SK-N-MC (cell line): Measurements from ENCODE around the gene WNT7A.
A peak's percentile ranks its signal among the peaks of the same experiment; 100 is the strongest.
"Not testable (repeated sequence)": the region's sequence is repeated elsewhere in the genome, so short reads cannot be mapped to it uniquely, and the experiment has no call there.

Experiments
- DNase-seq: peaks from one replicate; pipeline ENCODE4 v3.0.0-alpha.2; 2011; ENCODE audit warnings: low read depth, low spot score
- H3K27ac ChIP-seq: fragments of 200-600 bp; sonication (generic); 2 replicates; pipeline ENCODE4 v1.5.1; 2016; ENCODE audit warnings: mixed run types
- H3K36me3 ChIP-seq: fragments of 200-600 bp; sonication (generic); 2 replicates; pipeline ENCODE4 v1.6.1; 2017; ENCODE audit warnings: antibody characterized with exemption, low read length, mixed read lengths; ENCODE audit not compliant: insufficient read depth
- H3K4me3 ChIP-seq: fragments of 200-600 bp; sonication (generic); 2 replicates; pipeline ENCODE4 v1.5.1; 2016
- H3K9ac ChIP-seq: fragments of 200-600 bp; sonication (generic); 2 replicates; pipeline ENCODE4 v1.8.0; 2017; ENCODE audit warnings: mixed run types, mixed read lengths; ENCODE audit not compliant: insufficient read length
- H3K9me3 ChIP-seq: fragments of 200-600 bp; sonication (generic); 2 replicates; pipeline ENCODE4 v1.6.1; 2017; ENCODE audit warnings: low read depth, mild to moderate bottlenecking, antibody characterized with exemption, low read length, moderate library complexity, mixed read lengths
- EZH2 ChIP-seq: fragments of 200-600 bp; sonication (generic); IDR thresholded peaks from one replicate; pipeline ENCODE4 v1.6.1; 2017; ENCODE audit warnings: antibody characterized with exemption
- FOXP2 ChIP-seq: optimal IDR thresholded peaks from 2 replicates; pipeline ENCODE3; 2011; ENCODE audit warnings: mild to moderate bottlenecking, moderate library complexity; ENCODE audit not compliant: insufficient read depth; ENCODE audit errors: extremely low read length, control extremely low read depth
- POLR2AphosphoS5 ChIP-seq: IDR thresholded peaks from 2 replicates; pipeline ENCODE4 v1.6.1; 2012; ENCODE audit warnings: mild to moderate bottlenecking, low read depth, low read length, borderline replicate concordance

The WNT7A gene

DNA sequence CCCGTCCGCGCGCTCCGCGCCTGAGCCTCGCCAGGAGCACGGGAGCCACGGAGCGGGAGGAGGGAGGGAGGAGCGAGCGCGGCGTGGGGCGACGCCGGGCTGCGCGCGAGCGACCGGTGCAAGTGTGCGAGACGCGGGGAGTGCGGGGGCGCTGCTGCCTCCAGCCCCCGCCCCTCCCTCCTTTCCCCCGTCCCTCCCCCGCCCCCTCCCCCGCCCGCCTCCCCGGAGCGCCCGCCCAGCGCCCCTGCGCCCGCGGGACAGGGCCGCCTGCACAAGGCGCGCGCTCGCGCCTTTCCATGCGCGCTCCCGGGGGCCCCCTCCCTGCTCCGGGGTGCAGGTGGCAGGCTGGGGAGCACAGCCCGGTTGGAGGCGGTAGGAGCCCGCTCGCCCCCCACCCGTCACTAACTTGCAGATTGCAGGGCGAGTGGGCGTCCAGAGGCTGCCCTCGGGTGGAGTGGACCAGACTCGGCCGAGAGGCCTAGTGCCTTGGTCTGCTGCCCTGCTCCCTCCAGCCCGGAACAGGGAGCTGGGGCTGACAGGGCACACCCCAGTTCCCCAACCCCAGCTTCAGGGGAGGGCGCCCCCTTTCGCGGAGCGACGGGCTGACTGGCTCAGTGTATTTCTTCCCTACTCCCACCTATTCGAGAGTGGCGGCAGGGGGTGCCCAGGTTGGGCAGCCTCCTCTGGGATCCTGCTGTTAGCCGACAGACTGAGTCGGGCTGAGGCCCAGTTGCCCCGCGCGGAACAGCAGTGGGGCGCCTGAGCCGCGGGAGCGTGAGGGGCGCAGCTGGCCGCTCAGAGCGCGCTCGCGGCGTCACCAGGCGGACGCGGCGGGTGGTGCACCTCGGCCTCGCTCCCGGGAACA, at the start of gene WNT7A:
WNT7A (minus strand) TSS at position 126 of the 865 bp plus-strand sequence. CDS start 255 bp downstream, outside the sequence.
- no peak for DNase-seq
- Histone ChIP-seq H3K9me3 (no peaks in the 10 kb centered on the region), H3K4me3 (no peak within 1 kb of the TSS), H3K9ac (no peak within 1 kb of the TSS), H3K36me3 (no peaks in the 10 kb centered on the region), H3K27ac (no peak within 1 kb of the TSS)
- TF ChIP-seq FOXP2 (no peak), POLR2AphosphoS5 (no peak), EZH2 (no peak)

DNA sequence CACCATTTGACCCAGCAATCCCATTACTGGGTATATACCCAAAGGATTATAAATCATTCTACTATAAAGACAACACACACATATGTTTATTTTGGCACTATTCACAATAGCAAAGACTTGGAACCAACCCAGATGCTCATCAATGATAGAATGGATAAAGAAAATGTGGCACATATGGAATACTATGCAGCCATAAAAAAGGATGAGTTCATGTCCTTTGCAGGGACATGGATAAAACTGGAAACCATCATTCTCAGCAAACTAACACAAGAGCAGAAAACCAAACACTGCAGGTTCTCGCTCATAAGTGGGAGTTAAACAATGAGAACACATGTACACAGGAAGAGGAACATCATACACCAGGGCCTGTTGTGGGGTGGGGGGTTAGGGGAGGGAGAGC, 48.9 kb upstream of the WNT7A start:
- H3K36me3 ChIP-seq, H3K4me3 ChIP-seq, H3K27ac ChIP-seq, H3K9ac ChIP-seq, H3K9me3 ChIP-seq, DNase-seq: not testable (repeated sequence)

DNA sequence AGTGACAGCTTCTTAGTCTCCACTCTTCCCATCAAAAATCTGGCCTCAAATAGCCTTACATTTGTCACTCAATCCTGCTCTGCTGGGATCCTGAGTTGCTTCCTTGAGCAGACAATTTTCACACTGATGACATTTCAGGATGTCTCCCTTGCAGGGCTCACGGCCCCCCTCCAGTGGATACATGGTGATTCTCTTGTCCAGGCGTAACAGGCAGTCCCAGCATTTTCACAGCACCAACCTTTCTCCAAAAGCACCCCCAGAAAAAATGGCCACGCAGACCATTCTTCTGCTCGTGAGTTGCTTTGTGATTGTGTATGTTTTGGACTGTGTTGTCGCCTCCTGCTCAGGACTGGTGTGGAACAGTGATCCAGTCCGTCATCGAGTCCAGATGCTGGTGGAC, 47.4 kb upstream of the WNT7A start:
- H3K27ac ChIP-seq, result no peak overlapping the region
- no peak for TF ChIP-seq POLR2AphosphoS5
- no peak for TF ChIP-seq EZH2
- TF ChIP-seq FOXP2, result no peak
- no peak for DNase-seq
- no peaks in the 10 kb centered on the region for H3K9me3 ChIP-seq
- H3K9ac ChIP-seq, result no peak overlapping the region
- no peaks in the 10 kb centered on the region for H3K36me3 ChIP-seq
- no peak overlapping the region for H3K4me3 ChIP-seq

DNA sequence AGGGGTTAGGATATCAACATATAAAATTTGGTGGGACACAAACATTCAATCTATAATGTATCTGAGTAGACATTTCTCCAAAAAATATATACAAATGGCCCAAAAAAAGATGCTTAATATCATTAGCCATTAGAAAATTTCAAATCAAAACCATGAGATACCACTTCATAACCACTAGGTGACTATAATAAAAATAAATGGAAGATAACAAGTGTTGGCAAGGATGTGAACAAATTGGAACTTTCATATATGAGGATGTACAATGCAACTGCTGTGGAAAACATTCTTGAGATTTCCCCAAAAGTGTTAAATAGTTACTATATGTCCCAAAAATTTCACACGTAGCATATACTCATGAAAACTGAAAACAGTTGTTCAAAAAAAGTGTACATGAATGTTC, 36.5 kb upstream of the WNT7A start:
- no peak for DNase-seq
- no peaks in the 10 kb centered on the region for H3K9me3 ChIP-seq
- H3K9ac ChIP-seq, result no peak overlapping the region
- TF ChIP-seq FOXP2, result no peak
- no peak for TF ChIP-seq EZH2
- no peak for TF ChIP-seq POLR2AphosphoS5
- H3K4me3 ChIP-seq, result no peak overlapping the region
- no peaks in the 10 kb centered on the region for H3K36me3 ChIP-seq
- H3K27ac ChIP-seq, result no peak overlapping the region

DNA sequence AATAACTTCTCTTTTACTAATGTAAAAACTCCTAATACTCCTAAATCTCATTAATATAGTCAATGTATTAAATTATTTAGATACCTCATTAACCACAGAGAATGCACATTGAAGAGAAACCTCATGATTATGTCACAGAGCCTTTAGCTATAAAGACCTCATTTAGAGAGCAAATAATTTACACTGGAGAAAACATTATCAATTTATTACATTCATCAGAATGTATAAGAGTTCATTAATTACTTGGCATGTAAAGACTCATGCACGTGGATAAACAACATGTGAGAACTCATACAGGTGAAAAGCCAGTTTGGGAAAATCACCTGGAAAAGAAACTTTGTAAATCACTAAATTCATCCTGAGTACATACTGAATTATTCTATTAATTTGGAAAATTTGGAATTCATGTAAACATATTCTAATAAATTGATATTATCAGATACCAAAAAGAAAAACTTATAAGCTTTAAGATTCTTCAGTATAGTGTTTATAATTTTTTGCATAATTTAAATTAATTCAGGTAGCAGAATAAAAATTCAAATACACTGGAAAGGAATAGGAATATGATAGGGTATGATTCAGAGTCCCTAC, 22.9 kb upstream of the WNT7A start:
- no peaks in the 10 kb centered on the region for H3K36me3 ChIP-seq
- TF ChIP-seq EZH2, result no peak
- no peak for TF ChIP-seq POLR2AphosphoS5
- no peak for TF ChIP-seq FOXP2
- H3K9me3 ChIP-seq, result no peaks in the 10 kb centered on the region
- DNase-seq, result no peak
- H3K4me3 ChIP-seq, result no peak overlapping the region
- no peak overlapping the region for H3K9ac ChIP-seq
- no peak overlapping the region for H3K27ac ChIP-seq

DNA sequence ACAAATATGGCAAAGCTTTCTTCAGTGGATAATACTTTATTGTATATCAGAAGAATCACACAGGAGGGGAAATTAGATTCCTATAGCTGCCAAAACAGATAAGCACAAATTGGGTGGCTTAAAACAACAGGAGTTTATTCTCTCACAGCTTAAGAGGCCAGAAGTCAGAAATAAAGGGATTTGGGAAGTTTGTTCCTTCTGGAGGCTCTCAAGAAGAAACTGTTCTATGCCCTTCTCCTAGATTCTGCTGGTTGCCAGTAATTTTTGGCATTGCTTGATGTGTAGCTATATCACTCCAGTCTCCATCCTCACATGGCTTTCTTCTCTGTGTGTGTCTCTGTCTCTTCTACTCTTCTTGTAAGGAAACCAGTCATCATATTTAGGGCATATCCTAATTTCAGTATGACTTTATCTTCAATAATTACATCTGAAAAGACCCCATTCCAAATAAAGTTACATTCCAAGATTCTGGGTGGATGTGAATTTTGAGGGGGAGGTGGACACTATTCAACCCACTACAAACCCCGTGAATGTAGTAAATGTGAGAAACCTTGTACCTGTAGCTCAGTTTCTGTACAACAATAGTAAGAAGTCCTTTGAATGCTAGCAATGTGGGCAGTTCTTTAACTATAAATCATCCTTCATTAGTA, 22.2 kb upstream of the WNT7A start:
- H3K9ac ChIP-seq, result no peak overlapping the region
- TF ChIP-seq POLR2AphosphoS5 (no peak), FOXP2 (no peak), EZH2 (no peak)
- no peaks in the 10 kb centered on the region for H3K36me3 ChIP-seq
- no peaks in the 10 kb centered on the region for H3K9me3 ChIP-seq
- H3K4me3 ChIP-seq, result no peak overlapping the region
- no peak overlapping the region for H3K27ac ChIP-seq
- no peak for DNase-seq

DNA sequence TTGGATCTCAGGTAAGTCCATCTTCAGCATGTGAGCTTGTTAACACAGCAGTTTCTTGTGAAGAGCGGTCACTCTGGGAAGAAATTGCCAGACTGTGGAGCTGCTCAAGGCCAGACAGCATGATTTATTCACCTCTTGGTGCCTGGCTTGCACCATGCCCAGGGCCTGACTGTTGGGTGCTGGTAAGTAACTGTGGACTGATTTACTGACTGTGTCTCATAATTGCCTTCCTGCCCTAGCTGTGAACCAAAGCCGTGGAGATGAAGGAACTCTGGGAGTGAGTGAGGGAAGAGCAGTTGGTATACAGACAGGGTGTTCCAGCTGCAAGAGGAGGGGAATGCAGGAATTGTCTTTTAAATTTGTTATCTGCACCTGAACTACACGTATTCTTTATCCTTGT, 18.5 kb upstream of the WNT7A start:
- H3K27ac ChIP-seq, result no peak overlapping the region
- H3K4me3 ChIP-seq, result no peak overlapping the region
- TF ChIP-seq POLR2AphosphoS5 (no peak), EZH2 (no peak), FOXP2 (no peak)
- no peaks in the 10 kb centered on the region for H3K36me3 ChIP-seq
- no peak for DNase-seq
- H3K9me3 ChIP-seq, result no peaks in the 10 kb centered on the region
- no peak overlapping the region for H3K9ac ChIP-seq

DNA sequence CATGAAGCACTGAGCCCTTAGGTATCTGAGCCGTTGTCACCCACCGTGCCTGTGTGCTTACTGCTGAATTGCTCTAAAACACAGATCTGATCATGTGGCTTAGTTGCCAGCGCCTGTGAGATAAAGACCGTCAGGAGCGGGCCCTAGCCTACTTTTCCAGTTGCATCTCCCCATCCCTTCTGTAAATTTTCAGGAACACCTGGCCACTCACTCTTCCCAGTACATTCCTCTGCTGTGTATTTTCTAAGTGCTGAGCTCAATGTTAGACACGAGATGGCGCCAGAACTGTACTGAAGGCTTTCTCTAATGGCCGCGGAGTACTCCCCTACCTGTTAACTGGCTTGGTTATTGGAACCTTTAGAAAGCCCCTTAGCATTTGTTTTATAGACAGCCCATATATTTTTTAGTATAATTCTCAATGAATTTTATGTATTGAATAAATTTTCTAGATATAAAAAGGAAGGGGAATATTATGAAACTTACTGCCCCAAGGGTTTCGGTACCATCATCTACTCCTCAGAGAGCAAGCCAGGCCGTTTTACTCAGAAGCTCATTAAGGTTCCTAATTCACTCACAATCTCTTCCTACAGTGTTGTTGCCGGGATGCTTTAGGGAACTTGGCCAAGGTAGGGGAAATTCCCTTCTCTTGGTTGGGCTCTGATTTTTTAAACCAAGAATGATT, 16.7 kb upstream of the WNT7A start:
- no peak for TF ChIP-seq EZH2
- no peak for TF ChIP-seq FOXP2
- TF ChIP-seq POLR2AphosphoS5, result no peak
- peak; percentile 16 for DNase-seq
- no peak overlapping the region for H3K4me3 ChIP-seq
- H3K36me3 ChIP-seq, result no peaks in the 10 kb centered on the region
- H3K27ac ChIP-seq, result no peak overlapping the region
- no peak overlapping the region for H3K9ac ChIP-seq
- no peaks in the 10 kb centered on the region for H3K9me3 ChIP-seq
